Activated T-cell treated with anti-CD3 and anti-CD28 coated beads, Interleukin-2, amount 50 U/mL, for 1 hour (primary cell): ENCODE data around the gene CHN2.

Source experiments
- DNase-seq: peaks from one replicate; pipeline ENCODE4 v3.0.0-alpha.2; 2020

CHN2 gene

DNA sequence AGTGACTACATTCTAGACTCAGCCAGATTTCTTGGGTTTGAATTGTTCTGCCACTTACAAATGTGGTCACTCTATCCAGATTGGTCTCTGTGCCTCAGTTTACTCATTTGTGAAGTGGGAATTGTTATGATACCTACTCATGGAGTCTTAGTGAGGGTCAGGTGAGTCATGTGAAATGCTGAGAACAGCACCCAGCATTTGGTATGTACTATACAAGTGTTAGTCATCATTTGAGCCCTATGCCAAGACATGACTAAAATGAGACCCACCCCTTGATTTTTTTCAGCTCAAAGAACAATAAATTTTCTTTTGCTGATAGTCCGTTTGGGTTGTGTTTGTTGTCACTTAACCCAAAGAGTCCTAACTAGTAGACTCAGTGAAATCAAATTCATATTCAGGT is 92.8 kb downstream of the CHN2 start:
- no peak for DNase-seq

DNA sequence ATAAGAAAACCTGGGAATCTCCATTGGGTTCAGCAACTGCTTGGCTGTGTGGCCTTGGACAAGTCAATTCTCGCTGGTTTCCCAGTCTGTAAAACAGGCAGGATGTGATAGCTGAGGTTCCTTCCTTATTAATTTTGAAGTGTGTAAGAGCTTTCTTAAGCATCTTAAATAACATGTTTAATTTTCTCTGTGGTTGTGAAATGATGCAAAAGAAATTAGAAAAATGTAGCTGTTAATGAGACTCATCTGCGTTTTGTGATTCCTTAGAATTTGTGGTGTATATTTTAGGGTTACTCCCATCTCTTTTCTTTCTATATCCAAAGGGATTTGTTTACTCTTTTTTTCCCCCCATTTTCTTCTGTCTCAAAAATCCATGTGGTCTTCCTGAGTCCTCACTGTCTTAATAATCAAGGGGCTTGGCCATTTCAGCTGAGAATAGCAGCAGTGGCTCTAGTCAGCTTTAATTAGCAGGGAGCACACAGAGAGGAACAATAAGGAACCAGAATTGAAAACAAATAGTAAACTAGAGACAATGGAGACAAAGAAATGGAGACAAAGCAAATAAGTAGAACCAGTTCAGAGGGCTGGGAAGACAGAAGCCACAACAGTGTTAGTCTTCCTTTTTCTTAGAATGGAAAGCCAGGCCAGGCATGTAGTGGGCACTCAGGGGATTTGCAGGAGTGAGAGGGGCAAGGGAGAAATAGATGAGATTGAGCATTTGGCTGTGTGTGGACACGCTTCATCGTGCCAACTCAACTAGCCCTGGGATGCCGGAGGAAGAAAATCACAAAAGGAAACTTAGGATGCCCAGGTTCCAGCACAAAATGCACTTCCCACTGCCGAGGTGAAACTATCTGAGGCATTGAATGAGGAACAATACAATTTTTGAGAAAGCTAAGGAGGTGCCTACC is 93.9 kb downstream of the CHN2 start:
- no peak for DNase-seq

DNA sequence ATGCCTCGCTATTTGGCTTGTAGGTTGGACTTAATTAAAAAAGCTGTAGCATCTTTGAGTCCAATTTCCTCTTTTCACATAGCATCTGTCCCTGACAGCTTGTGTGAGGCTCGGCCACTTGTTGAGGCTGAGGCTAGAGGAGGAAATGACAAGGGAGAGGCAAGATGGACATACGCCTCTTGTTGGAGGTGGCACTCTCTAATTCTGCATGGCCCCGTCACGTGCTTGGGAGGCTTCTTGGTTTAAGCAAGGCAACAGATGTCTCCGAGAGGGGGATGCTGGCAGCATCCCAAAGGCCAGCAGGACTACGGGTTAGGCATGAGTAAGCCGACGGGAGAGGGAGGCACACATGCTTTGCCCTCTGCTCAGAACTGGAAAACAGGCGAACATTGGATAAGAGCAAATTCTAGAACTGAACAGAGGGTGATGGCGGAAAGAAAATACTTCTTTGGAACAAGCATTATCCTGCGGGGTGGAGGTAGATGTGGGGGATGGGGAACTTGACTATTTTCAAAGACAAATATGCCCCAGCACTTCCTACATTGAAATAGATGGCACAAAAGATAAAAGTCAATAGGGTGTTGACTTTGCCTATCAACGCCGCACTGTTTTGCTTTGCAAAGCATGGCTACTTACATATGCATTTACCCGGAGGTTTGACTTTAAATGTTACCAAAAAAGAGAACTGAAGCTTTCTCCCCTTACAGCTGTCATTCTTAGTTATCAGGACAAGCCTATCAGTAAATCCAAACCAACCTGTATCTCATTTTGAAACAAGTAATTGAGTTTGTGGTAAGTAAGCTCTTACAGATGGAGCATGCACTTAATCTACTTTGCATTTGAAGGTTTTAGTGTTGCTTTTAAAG is 94.8 kb downstream of the CHN2 start:
- no peak for DNase-seq

DNA sequence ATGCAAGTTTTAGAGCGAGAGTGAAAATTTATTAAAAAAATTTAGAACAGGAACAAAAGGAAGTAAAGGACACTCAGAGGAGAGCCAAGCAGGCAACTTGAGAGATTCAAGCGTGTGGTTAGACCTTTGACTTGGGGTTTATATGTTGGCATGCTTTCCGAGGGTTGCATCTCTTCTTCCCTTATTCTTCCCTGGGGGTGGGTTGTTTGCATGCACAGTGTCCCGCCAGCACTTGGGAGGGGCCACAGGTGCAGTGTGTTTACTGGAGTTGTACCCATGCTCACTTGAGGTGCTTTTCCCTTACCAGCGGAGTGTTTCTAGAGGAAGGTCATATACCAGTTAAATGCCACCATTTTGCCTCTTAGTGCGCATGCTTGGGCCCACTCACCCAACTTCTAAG is 96.3 kb downstream of the CHN2 start:
- DNase-seq = no peak

DNA sequence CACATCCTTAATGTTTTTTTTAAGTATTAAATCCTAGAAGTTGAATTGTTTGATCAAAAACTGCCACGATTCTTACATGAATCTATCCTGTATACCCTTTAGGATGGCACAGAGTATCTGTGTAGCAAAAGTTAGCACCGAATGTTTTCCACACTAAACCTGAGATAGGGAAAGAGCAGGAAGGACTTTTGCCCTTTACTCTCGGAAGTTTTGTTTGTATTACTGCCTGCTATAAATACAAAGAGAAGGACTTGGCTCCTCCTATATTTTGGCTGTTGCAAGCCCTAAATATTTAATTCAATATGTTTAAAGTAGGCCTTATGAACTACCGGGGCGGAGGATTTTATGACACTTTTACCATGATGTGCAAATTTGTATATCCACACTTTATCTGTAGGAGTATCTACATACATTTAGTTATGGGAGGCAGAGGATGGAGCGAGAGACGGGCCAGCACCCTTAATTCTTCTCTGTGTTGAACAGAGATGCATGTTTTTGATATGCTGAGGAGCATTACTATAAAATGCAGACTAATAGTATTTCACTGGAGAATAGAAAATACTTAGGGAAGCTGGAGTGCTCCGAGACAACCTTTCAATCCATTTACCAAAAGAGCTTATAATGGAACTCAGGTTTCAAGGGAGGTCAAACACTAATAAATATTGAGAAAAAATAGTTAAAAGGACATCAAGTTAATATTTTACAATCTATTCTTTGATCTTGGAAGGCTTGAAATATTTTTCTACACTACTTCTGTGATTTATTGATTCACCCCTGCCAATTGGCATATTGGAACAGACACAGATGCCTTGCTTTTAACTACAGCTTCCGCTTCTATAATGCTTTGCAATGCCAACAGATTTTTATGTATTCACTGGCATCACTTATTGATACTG is 97.4 kb downstream of the CHN2 start:
- no peak for DNase-seq

DNA sequence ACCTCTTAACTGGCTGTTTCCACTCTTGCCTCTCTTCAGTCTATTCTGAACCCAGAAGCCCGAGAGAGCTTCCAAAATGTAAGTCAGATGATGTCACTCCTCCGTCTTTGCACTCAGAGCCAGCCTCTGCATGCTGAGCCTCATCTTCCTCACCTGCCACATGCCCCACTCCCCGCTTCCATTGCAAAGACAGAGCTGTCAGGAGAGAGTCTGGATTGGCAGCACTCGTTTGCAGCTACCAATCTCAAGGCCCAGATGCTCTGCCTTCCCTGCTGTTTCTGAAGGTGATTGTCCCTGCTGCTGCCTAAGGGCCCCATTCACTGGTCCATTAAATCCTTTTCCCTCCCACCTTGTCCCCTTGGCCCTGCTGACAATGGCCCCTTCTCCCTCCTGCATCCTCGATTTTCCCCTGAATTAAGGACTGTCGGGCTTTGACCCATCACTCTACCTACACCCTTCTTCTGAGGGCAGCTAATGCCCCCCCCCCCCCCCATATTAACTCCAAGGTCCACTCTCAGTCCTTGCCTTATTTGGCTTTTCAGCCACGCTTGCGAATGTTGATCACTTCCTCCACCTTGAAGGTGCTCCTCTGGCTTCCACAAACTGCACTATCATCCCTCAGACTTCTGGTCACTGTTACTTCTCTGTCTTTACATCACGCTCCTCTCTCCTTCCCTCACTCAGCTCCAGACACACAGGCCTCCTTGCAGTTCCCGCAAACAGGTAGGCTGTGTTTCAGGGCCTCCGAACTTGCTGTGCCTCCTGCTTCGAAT is 98.5 kb downstream of the CHN2 start:
- no peak for DNase-seq

DNA sequence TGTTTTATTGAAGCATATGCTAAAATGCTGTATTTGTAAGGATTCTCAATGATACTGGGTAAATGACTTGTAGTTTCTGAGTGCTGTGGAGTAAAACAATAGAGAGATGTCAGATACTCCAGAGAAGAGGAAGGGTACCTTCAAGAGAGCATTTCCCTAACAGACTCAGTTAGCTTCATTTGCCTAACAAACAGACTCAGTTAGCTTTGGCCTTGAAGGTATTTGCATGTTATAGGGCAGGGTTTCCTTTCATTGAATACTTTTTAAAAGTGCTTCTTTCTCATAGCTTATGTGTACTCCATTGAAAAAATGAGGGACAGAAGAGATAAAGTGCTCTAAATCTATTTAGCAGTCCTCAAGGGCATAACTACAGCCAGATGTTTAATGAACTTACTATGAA is 101.8 kb downstream of the CHN2 start:
- DNase-seq = no peak

DNA sequence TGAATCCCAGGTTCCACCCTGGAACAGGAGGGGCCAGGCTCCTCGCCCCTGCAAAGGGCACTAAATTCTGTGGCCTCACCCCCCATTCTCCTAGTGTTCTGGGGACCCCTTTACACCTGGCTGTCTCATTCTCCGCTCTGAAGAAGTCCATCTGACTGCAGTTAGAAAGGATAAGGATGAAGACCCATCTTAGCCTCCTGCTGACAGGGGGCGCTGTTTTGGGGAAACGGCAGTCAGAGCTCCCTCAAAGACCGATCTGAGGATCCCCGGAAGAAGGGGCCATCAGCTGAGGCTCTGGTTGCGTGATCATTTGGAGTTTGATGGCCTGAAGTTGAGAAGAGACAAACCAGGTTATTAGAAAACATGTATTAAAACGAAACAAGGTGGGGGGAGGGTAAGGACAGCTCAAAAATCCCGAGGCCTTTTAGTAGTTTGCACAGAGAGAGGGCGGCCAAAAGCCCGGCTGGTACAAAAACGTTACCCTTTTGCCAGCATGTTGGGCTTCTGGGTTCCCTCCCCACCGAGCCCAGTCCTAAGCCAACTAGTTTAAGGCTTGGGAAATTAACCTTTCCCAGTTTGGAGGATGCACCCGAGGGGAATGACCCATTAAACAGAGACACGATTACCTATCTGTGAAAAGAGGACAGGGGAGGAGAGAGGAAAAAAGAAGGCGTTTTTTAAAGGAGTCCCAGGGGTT is 102.8 kb downstream of the CHN2 start:
- no peak for DNase-seq

DNA sequence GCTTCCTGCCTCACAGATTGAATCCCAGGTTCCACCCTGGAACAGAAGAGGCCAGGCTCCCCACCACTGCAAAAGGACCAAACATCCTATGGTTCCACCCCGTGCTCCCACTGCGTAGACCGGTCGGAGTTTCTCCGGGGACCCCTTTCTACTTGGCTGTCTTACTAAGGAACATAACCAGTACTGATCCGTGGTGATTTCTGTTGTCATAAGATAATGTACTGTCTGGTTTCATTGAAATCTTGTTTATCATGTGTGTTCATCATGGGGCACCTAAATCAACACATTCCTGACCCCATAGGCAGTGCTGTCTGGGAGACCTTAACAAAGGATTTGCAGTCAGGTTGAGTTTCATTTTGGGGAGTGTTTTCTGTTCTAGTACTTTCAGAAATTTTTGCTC is 104.5 kb downstream of the CHN2 start:
- no peak for DNase-seq

DNA sequence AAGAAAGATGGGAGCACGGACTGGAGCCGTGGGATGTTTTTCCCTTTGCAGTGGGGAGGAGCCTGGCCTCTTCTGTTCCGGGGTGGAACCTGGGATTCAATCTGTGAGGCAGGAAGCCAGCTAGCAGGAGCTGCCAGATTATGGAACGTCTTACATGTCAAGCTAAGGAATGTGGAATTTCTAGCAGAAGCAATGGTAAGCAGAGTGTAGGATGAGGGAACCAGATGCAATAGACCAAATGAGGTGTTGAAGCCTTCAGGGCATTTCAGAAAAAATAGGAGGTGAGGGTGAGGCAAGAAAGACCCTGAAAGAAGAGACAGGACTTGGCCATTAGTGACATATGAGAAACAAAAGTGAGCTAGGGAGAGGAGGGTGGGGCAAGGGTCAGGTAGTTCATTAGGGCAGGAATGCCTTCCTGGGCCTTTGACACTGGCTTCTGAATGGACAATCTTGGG is 105.5 kb downstream of the CHN2 start:
- no peak for DNase-seq

DNA sequence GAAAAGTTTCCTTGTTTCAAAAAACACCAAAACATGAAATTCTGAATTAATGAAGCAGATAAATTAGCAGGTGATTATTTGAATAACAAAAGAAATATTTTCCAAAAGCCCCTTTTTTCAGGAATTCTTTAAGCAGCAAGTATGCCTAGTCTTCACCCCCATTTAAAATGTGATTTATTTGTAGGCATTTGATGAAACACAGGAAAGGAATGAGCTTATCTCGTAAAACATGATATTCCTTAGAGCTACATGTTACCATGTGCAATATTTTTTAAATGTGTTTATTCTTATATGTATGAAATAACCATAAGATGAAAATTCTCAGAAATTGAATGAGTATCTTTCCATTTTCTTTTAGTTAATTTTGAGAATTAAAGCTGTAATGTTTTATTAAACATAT is 106.1 kb downstream of the CHN2 start:
- DNase-seq = no peak

DNA sequence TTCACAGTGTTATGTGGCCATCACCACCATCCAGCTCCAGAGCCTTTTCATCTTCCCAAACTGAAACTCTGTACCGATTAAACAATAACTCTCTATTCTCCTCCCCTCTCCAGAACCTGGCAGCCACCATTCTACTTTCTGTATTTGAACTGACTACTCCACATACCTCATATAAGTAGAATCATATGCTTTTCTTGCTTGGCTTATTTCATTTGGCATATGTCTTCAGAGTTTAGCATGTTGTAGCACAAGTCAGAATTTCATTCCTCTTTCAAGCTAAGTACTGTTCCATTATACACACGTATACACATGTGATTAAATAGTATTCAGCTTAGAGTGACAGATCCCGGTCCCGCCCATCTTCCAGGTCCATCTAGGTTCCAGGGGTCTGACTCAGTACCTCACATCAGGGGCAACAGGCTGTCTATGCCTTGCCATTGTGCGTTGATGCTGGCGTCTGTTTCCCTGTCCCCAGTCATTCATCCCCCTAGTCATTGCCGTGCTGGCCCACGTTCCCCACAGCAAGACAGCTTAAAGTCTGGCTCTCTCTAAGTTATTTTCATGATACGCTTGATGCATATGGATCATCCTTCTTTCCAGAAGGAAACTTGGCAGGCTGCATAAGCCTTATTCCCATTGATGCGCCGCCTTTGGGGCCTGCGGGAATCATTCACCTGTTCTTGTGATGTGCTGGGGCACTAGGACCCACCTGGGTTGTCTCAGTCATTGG is 108.3 kb downstream of the CHN2 start:
- no peak for DNase-seq

DNA sequence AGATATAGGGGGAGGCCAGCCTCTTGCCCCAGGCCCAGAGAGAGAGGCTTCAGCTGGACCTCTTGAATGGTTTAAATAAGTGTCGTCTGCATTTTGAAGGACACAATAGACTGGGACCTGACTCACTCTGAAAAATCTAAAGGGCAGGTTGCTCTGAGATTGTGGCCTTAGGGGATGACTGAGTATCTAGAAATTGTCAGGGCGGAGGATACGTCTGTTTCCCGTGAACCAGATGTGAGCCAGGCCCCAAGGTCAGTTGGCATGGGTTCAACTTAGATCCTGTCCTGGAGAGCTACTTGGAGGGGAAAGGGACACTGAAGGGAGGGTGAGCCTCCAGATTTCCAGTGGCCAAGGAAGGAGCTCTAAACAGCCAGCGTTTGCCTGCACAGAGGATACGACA is 110.2 kb downstream of the CHN2 start:
- DNase-seq = no peak

DNA sequence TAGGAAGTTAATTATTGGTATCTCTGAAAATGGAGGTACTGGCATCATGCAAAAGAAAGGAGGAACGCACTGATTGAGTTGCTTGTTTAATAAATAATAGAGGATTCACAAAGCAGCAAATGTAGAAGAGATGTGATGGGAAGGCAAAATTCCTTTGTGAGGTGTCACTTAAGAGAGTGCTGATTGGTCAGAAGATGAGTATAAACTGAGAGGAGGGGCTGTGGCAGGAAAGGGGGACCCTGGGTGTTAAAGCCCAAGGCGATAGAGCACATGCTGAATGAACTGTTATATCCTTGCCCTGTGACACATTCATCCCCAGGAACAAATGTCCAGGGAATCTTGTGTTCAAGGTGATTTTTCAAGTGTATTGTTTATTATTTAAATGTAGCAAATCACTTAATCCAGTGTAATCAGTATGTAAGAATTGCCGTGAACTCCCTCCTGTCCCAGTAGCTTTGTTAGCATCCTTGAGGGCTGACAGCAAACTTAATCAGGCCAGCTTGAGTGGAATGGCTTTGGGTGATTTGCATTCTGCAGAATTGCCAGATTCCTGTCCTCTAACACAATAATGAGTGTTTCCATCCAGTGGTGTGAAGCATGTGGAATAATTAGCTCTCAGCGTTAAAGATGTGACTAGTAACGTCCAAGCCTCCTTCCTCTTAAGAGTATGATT is 111.9 kb downstream of the CHN2 start:
- DNase-seq = no peak

DNA sequence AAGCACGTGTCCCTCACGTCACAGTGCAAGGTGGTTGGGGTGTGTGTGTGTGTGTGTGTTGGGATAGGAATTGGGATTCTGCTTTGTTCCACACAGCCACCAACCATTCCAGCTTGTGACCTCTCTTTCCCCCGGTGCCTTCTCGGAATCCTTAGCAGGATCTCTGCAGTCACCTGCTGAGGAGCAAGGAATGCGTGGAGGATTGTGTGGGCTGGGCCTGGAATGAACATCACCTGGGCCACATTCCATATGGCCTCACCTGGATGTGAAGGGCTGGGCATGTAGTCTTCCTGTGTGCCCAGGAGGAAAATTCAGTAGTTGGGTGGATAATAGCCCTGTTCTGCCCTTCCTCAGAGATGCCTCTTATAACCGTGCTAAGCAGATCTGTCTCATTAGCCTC is 113.8 kb downstream of the CHN2 start:
- DNase-seq = no peak

DNA sequence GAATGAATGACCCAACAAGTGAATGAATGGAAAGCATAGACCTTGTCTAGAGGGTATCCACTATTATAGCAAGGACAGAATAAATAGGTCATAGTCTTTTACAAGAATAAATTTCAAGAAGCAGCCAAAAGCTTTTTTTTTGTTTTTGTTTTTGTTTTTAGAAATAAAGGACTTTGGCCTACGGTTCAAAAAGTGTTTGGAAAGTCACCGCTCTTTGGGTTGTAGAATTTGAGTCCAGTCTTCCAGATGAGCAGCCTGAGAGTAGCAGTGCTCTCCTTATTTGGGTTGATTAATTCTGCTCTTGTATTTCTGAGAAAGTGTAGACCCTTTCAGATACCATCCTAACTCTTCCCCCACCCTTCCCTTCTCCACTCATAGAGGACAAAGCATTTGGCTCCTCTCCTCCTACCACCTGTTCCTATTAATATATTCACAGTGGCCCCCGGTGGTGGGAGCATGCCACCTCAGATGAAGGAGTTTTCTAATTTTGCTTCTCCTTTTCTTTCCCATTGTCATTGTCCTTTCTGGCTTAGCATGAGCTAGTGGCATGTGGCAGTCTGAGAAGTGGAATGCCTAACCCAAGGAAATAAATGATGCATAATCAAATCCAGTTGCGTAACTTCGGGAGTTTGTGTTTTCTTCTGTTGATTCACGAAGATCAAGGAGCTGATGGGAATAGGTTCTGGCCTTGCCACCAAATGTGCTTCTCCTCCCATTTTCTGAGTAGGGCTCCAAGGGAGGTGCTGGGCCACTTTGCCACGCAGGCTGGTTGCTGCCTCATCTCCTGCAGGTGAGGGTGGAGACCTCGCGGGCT is 114.7 kb downstream of the CHN2 start:
- no peak for DNase-seq

DNA sequence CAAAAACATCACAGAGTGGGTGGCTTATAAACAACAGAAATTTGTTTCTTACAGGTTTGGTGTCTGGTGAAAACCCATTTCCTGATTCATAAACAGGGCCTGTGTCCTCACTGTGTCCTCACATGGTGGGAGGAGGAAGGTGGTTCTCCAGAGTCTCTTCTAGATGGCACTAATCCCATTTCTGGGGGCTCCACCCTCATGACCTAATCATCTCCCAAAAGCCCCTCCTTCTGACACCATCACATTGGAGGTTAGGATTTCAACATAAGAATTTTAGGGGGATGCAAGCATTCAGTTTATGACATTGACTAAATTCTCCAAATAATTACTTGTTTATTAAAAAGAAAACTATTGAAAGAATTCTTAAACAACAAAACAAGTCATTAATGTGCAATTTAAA is 116.0 kb downstream of the CHN2 start:
- no peak for DNase-seq

DNA sequence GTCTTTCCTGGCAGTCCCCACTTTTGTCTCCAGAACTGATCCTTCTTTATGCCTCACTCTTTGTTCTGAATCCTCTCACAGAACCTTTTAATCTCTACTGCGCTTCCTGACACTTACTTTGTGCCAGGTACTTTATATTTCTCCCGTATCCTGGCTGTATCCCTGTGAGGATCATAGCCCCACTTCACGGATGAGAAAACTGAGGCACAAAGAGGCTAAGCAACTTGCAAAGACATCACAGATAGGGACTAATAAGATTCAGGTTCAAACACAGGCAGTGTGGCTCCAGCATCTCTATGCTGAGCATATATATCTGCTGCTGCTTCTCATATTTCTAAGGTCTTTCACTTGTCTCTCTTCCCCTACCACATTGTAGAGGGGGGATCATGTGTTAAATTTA is 116.7 kb downstream of the CHN2 start:
- DNase-seq = no peak

DNA sequence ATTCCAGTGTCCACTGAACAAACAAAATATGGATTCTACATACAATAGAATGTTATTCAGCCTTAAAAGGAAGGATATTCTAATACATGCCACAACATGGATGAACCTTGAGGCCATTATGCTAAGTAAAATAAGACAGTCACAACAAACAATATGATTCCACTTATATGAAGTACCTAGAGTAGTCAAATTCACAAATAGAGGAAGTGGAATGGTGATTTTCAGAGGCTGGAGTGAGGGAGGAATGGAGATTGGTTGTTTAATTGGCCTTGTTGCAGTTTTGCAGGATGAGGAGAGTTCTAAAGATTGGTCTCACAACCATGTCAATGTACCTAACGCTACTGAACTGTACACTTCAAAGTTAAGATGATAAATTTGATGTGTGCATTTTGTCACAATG is 119.6 kb downstream of the CHN2 start:
- no peak for DNase-seq
